HG02870 (cell line): ENCODE measurements around the gene HLA-B.
A peak's percentile ranks its signal among the peaks of the same experiment; 100 is the strongest.
"Not testable (repeated sequence)": the region's sequence is repeated elsewhere in the genome, so short reads cannot be mapped to it uniquely, and the experiment has no call there.

ENCODE experiments used
- ATAC-seq: cut with Tn5 transposase; IDR thresholded peaks from one replicate; pipeline ENCODE4 v1.9.1; 2021; ENCODE audit warnings: mild to moderate bottlenecking, moderate library complexity; ENCODE audit not compliant: unreplicated experiment

HLA-B gene

GRCh38 chr6:31385041-31385440 is 28.1 kb upstream of the HLA-B start:
- ATAC-seq = no peak

- no peak for ATAC-seq
These were observed 26.2 kb upstream of the HLA-B start for GRCh38 chr6:31383149-31383548.

GRCh38 chr6:31381666-31382065 is 24.7 kb upstream of the HLA-B start:
- no peak for ATAC-seq

- no peak for ATAC-seq
These were observed 22.9 kb upstream of the HLA-B start for GRCh38 chr6:31379850-31380249.

- no peak for ATAC-seq
These were observed 21.7 kb upstream of the HLA-B start for GRCh38 chr6:31378721-31379103.

GRCh38 chr6:31378062-31378720 is 21.2 kb upstream of the HLA-B start:
- ATAC-seq = no peak

- no peak for ATAC-seq
These were observed 20.1 kb upstream of the HLA-B start for GRCh38 chr6:31377029-31377428.

GRCh38 chr6:31375699-31376098 is 18.7 kb upstream of the HLA-B start:
- no peak for ATAC-seq

GRCh38 chr6:31374118-31374517 is 17.1 kb upstream of the HLA-B start:
- ATAC-seq = not testable (repeated sequence)

GRCh38 chr6:31368461-31368860 is 11.5 kb upstream of the HLA-B start:
- ATAC-seq = no peak

- ATAC-seq = peak; percentile 65
These were observed 9.9 kb upstream of the HLA-B start for GRCh38 chr6:31366693-31367470.

- ATAC-seq = no peak
These were observed 8.9 kb upstream of the HLA-B start for GRCh38 chr6:31365864-31366263.

GRCh38 chr6:31363811-31364210 is 6.8 kb upstream of the HLA-B start:
- no peak for ATAC-seq

- no peak for ATAC-seq
These were observed 5.8 kb upstream of the HLA-B start for GRCh38 chr6:31362751-31363150.

GRCh38 chr6:31359581-31359980 is 2.6 kb upstream of the HLA-B start:
- ATAC-seq = no peak

GRCh38 chr6:31358302-31358701 is 1.3 kb upstream of the HLA-B start:
- no peak for ATAC-seq

- ATAC-seq = no peak
These were observed 907 bp upstream of the HLA-B start for GRCh38 chr6:31357886-31358285.

- ATAC-seq = peak; percentile 27
These were observed 598 bp downstream of the HLA-B start for GRCh38 chr6:31356216-31356945.

- ATAC-seq = no peak
These were observed 1.4 kb downstream of the HLA-B start for GRCh38 chr6:31355583-31355948.

- ATAC-seq = no peak
These were observed 2.0 kb downstream of the HLA-B start for GRCh38 chr6:31354864-31355582.

- ATAC-seq = no peak
These were observed 2.7 kb downstream of the HLA-B start for GRCh38 chr6:31354158-31354863.
